ENCODE data around the gene FHOD3. TPM values are rescaled to one million over a fixed set of nuclear protein-coding genes. Genes with fewer than 3 reads are reported as not detected.

Gene FHOD3
- total and polyA plus RNA-seq, 4 donors = 0.57 to 1.3 (median 1.2) TPM; not detected in 1

DNA sequence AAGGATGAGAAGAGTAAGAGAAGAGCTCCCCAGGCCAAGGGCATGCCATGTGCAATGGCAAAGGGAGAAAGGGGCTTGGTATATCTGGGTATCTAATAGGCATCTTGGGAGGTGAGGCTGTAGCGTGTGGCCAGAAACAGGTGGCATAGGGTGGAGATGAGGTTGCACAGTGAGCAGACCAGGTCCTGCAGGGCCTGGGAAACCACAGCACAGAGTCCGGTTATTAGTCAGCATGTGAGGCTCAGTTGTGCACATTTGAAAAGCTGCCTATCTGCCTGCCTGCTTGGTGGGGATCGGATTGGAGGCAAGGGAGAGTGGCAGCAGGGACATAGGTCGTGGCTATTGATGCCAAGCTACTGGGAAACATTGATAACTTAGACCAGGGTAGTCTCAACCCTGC is 340.7 kb downstream of the FHOD3 start:
- TF ChIP-seq, protein P1, sequence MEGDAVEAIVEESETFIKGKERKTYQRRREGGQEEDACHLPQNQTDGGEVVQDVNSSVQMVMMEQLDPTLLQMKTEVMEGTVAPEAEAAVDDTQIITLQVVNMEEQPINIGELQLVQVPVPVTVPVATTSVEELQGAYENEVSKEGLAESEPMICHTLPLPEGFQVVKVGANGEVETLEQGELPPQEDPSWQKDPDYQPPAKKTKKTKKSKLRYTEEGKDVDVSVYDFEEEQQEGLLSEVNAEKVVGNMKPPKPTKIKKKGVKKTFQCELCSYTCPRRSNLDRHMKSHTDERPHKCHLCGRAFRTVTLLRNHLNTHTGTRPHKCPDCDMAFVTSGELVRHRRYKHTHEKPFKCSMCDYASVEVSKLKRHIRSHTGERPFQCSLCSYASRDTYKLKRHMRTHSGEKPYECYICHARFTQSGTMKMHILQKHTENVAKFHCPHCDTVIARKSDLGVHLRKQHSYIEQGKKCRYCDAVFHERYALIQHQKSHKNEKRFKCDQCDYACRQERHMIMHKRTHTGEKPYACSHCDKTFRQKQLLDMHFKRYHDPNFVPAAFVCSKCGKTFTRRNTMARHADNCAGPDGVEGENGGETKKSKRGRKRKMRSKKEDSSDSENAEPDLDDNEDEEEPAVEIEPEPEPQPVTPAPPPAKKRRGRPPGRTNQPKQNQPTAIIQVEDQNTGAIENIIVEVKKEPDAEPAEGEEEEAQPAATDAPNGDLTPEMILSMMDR (IDR thresholded peaks at IDR 0.05; ENCODE audit: low read depth, low read length, missing input control) = no peak
- TF ChIP-seq TAF1 (conservative IDR thresholded peaks at IDR 0.05) = no peak
- no peak for TF ChIP-seq YY1 (IDR thresholded peaks at IDR 0.05)
- no peak for TF ChIP-seq EGR1 (IDR thresholded peaks at IDR 0.05; ENCODE audit: low read depth in 2 of 2)
- no peak for TF ChIP-seq SP1 (IDR thresholded peaks at IDR 0.05)
- TF ChIP-seq HNF4G (IDR thresholded peaks at IDR 0.05) = no peak
- H3K36me3 ChIP-seq (ENCODE audit: control insufficient read depth in 4 of 4, insufficient read depth in 3 of 4, low read depth in 1 of 4, low read length in 3 of 4) = no peaks in the 10 kb centered on the region
- no peak overlapping the region for H3K27ac ChIP-seq (ENCODE audit: low read depth in 1 of 2, low read length in 2 of 2)
- H3K27me3 ChIP-seq (ENCODE audit: control insufficient read depth in 4 of 4, insufficient read depth in 4 of 4, low read length in 3 of 4) = no peaks in the 10 kb centered on the region
- no peak overlapping the region for H3K4me3 ChIP-seq (ENCODE audit: low read depth in 1 of 3, low read length in 3 of 3)
- H3K9me3 ChIP-seq (ENCODE audit: control insufficient read depth in 4 of 4, low read length in 3 of 4) = no peaks in the 10 kb centered on the region
- 87% methylated on average over 4 of the region's 4 CpGs for WGBS
- no peak overlapping the region for H3K9ac ChIP-seq (ENCODE audit: low read depth in 1 of 2, low read length in 2 of 2)
- no peak for DNase-seq (ENCODE audit: low spot score)
- no peaks in the 10 kb centered on the region for H3K4me1 ChIP-seq (ENCODE audit: control insufficient read depth in 4 of 4, insufficient read depth in 4 of 4, low read length in 3 of 4)

DNA sequence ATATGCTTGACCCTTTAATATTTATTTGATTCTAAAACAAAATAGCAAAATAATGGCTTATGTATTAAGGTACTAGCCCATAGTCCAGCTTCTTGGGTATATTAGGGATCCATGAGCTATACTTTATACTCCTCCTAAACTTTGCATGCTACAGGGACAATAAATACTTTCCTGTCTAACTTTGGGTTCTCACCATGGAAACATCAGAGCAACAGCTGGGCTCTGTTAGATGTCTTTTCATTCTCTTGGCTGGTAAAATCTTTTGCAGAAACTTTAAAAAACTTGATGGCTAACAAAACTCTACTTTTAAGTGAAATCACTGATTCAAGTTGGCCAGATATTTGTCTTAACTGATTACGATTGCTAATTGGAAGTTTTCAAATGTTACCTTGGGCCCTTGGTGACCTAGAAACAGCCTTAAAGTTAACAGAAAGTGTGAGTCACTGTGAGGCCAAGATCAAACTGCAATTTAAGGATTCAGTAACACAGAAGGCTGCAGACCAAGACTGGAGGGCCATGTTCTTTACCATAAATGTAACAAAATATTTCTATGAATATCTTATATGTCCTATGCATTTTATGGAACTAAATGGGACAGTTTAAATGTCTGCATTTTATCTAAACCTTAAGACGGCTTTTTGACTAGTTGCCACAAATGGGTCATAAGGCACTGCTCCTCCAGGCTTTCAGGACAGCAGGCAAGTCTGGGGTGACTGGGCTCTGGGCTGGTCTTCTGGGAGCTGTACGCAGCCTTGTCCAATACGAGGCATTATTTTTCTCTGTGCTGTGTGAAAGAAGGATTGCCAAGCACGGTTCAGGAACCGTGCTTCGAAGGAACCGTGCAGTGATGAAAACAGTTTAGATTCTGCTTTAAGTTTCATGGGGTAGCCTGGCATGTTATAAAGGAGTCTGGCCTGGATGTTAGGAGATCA is 342.8 kb downstream of the FHOD3 start:
- Histone ChIP-seq H3K27ac (ENCODE audit: low read depth in 1 of 2, low read length in 2 of 2) (no peak overlapping the region), H3K4me3 (ENCODE audit: low read depth in 1 of 3, low read length in 3 of 3) (no peak overlapping the region), H3K4me1 (ENCODE audit: control insufficient read depth in 4 of 4, insufficient read depth in 4 of 4, low read length in 3 of 4) (no peaks in the 10 kb centered on the region), H3K9ac (ENCODE audit: low read depth in 1 of 2, low read length in 2 of 2) (no peak overlapping the region), H3K27me3 (ENCODE audit: control insufficient read depth in 4 of 4, insufficient read depth in 4 of 4, low read length in 3 of 4) (no peaks in the 10 kb centered on the region), H3K36me3 (ENCODE audit: control insufficient read depth in 4 of 4, insufficient read depth in 3 of 4, low read depth in 1 of 4, low read length in 3 of 4) (no peaks in the 10 kb centered on the region), H3K9me3 (ENCODE audit: control insufficient read depth in 4 of 4, low read length in 3 of 4) (no peaks in the 10 kb centered on the region)
- DNase-seq (ENCODE audit: low spot score) = no peak
- WGBS = 79% methylated on average over 8 of the region's 8 CpGs
- TF ChIP-seq, protein P1 (IDR thresholded peaks at IDR 0.05; ENCODE audit: low read depth, low read length, missing input control) = no peak
- TF ChIP-seq FOXA1 (IDR thresholded peaks at IDR 0.05) = no peak
- no peak for TF ChIP-seq NR2F2 (IDR thresholded peaks at IDR 0.05)
- TF ChIP-seq, protein P2, sequence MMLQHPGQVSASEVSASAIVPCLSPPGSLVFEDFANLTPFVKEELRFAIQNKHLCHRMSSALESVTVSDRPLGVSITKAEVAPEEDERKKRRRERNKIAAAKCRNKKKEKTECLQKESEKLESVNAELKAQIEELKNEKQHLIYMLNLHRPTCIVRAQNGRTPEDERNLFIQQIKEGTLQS (IDR thresholded peaks at IDR 0.05) = no peak
- TF ChIP-seq EGR1 (IDR thresholded peaks at IDR 0.05; ENCODE audit: low read depth in 2 of 2) = no peak
- TF ChIP-seq FOXA2 (IDR thresholded peaks at IDR 0.05) = no peak
- TF ChIP-seq, protein P3, sequence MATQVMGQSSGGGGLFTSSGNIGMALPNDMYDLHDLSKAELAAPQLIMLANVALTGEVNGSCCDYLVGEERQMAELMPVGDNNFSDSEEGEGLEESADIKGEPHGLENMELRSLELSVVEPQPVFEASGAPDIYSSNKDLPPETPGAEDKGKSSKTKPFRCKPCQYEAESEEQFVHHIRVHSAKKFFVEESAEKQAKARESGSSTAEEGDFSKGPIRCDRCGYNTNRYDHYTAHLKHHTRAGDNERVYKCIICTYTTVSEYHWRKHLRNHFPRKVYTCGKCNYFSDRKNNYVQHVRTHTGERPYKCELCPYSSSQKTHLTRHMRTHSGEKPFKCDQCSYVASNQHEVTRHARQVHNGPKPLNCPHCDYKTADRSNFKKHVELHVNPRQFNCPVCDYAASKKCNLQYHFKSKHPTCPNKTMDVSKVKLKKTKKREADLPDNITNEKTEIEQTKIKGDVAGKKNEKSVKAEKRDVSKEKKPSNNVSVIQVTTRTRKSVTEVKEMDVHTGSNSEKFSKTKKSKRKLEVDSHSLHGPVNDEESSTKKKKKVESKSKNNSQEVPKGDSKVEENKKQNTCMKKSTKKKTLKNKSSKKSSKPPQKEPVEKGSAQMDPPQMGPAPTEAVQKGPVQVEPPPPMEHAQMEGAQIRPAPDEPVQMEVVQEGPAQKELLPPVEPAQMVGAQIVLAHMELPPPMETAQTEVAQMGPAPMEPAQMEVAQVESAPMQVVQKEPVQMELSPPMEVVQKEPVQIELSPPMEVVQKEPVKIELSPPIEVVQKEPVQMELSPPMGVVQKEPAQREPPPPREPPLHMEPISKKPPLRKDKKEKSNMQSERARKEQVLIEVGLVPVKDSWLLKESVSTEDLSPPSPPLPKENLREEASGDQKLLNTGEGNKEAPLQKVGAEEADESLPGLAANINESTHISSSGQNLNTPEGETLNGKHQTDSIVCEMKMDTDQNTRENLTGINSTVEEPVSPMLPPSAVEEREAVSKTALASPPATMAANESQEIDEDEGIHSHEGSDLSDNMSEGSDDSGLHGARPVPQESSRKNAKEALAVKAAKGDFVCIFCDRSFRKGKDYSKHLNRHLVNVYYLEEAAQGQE (IDR thresholded peaks at IDR 0.05) = no peak
- no peak for TF ChIP-seq JUND (IDR thresholded peaks at IDR 0.05)
